HG03175 (cell line): ENCODE results near the gene TOMT.
"Not testable (repeated sequence)": the region's sequence is repeated elsewhere in the genome, so short reads cannot be mapped to it uniquely, and the experiment has no call there.

Experiments
- ATAC-seq: cut with Tn5 transposase; IDR thresholded peaks from one replicate; pipeline ENCODE4 v1.9.1; 2021; ENCODE audit warnings: mild to moderate bottlenecking, moderate library complexity; ENCODE audit not compliant: unreplicated experiment

The TOMT gene

DNA sequence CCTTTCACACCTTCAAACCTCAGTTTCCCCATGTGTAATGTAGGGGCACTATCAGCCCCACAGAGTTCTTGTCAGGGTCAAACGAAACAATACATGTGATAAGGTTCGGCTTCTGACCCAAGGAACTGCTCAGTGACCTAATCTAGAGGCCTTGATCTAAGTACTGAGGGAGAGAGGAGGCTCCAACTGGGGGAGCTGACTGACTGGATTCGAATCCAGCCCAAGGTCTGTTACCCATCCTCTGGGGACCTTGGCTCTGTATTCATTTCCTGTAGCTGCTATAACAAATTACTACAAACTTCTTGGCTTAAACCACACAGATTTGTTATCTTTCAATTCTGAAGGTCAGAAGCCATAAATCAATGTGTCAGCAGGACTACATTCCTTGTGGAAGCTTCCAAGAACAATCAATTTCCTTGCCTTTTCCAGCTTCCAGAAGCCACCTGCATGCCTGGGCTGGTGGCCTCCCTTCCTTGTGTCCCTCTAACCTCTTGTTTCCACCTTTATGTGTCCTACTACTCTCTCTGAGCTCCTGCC is 17.5 kb downstream of the TOMT start:
- ATAC-seq, result no peak

DNA sequence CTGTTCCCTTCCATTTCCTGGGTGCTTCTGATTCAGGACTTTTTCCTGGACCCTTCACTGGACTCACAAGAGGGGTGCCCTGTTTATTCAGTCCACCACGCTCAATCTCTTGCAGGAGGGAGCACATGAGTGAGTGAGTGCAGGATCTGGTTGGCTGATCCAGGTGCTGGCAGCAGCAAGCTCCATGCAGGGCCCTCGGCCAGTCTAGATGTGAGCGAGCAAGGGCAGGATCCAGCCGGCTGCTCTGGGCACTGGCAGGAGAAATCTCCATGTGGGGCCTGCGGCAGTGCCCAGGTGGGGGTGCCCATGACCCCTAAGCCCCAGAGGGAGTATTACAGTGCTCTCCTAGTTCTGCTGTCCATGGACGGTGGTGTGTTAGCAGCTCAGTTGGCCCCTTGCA is 18.3 kb downstream of the TOMT start:
- ATAC-seq, result no peak

DNA sequence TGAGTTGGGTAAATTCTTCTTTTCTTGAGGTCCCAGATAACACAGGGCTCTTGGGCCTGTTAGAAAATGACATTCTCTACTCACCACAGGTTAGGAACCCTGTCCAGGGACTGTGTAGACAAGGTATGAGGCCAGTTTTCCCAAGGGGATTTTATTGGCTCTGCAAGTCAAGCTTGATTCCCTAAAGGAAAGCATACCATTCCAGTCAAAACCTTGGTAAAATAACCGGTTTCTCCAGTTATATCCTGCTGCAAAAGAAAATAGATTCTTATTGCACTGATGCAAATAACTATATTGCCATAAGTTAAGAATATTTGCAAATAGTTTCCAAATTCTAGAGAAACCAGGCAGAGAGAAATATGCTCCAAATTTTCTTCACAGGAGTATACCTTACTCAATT is 20.2 kb downstream of the TOMT start:
- no peak for ATAC-seq

DNA sequence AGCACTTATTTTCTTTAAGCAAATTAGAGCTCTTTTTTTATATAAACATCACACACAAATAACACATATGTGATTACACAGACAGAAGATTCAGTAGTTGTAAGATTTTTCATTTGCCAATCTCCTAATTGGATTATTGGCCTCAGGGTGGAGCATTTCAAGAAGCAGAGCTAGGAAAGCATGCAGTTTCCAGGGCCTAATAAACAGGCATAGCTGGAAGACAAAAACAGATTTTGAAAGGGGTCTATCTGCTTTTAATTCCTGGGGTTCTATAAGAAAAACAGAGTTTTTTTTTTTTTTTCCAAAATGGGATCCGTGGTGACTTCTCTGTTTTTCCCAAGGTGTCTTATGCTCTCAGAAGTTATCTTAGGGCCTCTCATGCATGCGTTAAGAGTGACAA is 22.2 kb downstream of the TOMT start:
- no peak for ATAC-seq

DNA sequence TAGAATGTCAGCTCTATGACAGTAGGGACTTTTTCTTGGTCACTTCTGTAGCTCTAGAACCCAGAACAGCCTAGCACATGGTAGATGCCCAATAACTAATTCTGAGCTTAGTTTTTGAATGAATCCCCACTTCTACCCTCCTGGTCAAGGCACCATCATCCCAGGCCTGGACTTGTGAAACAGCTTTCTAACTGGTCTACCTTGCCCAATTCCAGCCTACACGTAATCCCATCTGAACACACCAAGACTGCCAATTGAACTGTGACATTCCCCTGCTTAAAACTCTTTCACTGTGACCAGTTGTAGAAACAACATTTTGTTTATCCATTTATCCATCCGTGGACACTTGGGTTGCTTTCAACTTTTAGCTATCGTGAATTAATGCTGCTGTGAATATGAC is 23.7 kb downstream of the TOMT start:
- ATAC-seq, result no peak

GRCh38 chr11:72132646-72133045 is 26.9 kb downstream of the TOMT start:
- no peak for ATAC-seq

- ATAC-seq, result not testable (repeated sequence)
Observed at GRCh38 chr11:72135473-72135872, 29.7 kb downstream of the TOMT start, which contains the start of gene FOLR3. Gene FOLR3, plus strand, starts transcription at chr11:72135725. Its CDS starts 228 bp downstream, at chr11:72135953.

DNA sequence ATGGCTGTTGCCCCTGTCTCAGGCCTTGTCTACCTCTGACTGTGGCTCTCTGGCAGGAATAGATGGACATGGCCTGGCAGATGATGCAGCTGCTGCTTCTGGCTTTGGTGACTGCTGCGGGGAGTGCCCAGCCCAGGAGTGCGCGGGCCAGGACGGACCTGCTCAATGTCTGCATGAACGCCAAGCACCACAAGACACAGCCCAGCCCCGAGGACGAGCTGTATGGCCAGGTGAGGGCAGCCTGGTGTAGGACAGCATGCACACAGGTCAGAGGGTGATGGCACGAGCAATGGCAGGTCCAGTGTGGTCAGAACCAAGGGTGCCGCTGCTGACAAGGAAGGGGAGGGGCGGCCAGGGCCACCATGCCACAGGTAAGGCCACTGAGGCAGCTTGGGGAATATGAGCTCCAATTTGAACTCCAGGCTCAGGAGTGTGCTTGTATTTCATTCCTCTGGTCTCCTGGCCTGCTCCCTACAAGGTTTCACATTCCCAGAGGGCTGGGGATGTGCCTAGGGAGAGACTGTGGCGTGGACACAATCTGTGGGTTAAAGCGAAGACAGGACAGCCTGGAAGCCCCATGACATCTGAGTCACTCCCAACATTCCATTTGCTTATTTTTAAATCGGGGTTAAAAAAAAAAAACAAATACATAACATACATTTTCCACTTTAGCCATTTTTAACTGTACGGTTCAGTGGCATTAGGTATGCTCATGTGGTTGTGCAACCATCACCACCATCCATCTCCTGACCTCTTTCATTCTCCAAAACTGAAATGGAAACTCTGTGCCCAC is 30.4 kb downstream of the TOMT start:
- no peak for ATAC-seq

- no peak for ATAC-seq
Observed at GRCh38 chr11:72136684-72137262, 31.0 kb downstream of the TOMT start.

GRCh38 chr11:72138821-72139390 is 33.2 kb downstream of the TOMT start:
- no peak for ATAC-seq

DNA sequence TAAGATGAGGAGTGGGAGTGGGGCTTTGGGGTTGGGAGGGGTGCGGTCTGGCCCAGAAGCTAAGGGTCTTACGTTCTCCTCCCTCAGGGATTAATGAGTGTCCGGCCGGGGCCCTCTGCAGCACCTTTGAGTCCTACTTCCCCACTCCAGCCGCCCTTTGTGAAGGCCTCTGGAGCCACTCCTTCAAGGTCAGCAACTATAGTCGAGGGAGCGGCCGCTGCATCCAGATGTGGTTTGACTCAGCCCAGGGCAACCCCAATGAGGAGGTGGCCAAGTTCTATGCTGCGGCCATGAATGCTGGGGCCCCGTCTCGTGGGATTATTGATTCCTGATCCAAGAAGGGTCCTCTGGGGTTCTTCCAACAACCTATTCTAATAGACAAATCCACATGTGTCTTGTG is 33.8 kb downstream of the TOMT start:
- ATAC-seq, result no peak

DNA sequence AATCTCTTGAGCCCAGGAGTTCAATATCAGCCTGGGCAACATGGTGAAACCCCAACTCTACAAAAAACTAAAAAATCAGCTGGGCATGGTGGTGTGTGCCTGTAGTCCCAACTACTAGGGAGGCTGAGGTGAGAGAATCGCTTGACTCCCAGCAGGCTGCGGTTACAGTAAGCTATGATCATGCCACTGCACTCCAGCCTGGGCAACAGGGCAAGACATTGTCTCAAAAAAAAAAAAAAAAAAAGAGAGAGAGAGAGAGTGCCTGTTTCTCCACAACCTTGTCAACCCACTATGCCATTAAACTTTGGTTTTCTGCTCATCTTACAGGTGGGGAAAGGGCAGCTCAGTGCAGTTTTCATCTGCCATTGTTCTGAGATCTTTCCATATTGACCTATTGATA is 34.9 kb downstream of the TOMT start:
- no peak for ATAC-seq

- no peak for ATAC-seq
Observed at GRCh38 chr11:72141066-72141465, 35.3 kb downstream of the TOMT start.

- not testable (repeated sequence) for ATAC-seq
Observed at GRCh38 chr11:72142086-72142485, 36.4 kb downstream of the TOMT start.

DNA sequence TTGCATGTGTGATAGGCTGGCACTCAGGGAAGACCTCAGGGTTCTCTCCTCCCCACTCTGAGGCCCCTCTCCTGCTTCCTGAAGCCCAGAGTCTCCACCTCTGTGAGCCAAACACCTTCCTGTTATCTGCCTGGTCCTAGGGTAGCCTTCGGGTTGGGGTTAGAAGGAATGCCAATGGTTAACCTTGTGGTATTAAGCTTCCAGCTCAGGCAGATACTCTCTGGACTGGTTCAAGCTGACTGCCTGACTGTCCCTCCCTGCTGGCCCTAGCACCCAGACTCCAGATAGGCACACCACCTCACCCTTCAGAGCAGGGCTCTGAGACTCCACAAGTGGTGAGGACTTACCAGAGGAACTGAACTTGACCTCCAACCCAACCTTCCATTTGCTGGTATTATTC is 36.8 kb downstream of the TOMT start:
- ATAC-seq, result not testable (repeated sequence)

DNA sequence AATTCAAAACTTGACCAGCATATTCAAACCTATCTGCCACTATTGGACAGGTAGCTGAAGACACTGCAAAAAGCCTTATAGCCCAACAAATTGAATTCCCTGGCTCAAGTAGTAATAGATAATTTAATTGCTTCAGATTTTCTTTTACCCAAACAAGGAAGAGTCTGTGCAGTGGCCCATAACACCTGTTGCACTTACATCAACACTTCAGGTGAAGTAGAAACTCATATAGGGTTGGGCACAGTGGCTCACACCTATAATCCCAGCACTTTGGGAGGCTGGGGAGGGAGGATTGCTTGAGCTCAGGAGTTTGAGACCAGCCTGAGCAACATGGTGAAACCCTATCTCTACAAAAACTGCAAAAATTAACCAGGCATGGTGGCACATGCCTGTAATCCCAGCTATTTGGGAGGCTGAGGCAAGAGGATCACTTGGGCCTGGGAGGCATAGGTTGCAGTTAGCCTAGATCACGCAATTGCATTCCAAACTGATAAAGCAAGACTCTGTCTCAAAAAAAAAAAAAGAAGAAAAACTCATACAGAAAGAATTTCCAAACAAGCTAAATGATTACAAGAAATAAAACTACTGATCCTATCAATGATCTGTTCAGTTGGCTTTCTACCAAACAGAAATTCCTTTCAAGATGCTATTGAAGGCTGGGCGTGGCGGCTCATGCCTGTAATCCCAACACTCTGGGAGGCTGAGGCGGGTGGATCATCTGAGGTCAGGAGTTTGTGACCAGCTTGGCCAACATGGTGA is 39.3 kb downstream of the TOMT start:
- no peak for ATAC-seq

GRCh38 chr11:72146625-72147024 is 40.9 kb downstream of the TOMT start:
- ATAC-seq, result no peak

- ATAC-seq, result no peak
Observed at GRCh38 chr11:72150882-72151281, 45.2 kb downstream of the TOMT start.

DNA sequence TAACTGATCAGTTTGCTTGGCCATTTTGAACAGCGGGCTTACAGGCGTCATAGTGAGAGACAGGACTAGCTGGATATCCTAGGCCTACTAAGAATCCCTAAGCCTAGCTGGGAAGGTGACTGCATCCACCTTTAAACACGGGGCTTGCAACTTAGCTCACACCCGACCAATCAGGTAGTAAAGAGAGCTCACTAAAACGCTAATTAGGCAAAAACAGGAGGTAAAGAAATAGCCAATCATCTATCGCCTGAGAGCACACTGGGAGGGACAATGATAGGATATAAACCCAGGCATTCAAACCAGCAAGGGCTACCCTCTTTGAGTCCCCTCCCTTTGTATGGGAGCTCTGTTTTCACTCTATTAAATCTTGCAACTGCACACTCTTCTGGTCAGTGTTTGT is 48.1 kb downstream of the TOMT start:
- not testable (repeated sequence) for ATAC-seq

DNA sequence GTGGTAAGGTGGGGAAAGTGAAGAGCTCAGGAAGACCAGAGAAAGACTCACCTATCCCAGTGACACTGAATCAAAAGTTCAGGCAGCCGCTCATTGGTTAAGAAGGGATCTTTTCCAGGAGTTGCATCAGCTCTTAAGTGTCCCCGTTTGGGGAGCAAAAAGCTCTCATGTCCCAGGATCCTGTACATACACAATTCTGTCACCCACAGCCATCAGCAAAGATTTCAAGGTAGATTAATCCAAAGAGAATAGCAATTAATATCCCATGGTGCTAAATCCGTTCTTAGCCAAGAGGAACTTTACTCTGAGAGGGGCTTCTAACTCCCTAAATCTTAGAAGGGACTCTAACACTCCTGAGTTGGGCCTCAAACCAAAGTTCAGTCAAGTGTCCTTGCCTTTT is 49.1 kb downstream of the TOMT start:
- no peak for ATAC-seq

- ATAC-seq, result no peak
Observed at GRCh38 chr11:72155751-72156150, 50.0 kb downstream of the TOMT start.
